SK-N-SH treated with all-trans-retinoic acid at 6 μM for 48 hours (cell line): Measurements from ENCODE around the gene GPRC6A.

Experiments used
- ATAC-seq: fragments of 200-7000 bp; cut with Tn5 transposase; 3 replicates; pipeline ENCODE4 v1.9.1; 2020; ENCODE audit warnings: mild to moderate bottlenecking, moderate library complexity
- ARNTL ChIP-seq: fragments of 450-650 bp; formaldehyde crosslinking; IDR thresholded peaks from 2 replicates; pipeline ENCODE4 v1.5.0; 2020; ENCODE audit warnings: low read depth, mild to moderate bottlenecking, moderate library complexity, borderline replicate concordance
- BACH2 ChIP-seq: fragments of 250-450 bp; sonication (Bioruptor Pico); IDR thresholded peaks from 2 replicates; pipeline ENCODE4 v1.9.0; 2021; ENCODE audit warnings: mild to moderate bottlenecking, borderline replicate concordance
- CREB5 ChIP-seq: fragments of 250-450 bp; sonication (Bioruptor Pico); IDR thresholded peaks from 2 replicates; pipeline ENCODE4 v1.5.1; 2020; ENCODE audit warnings: low read depth, mild to moderate bottlenecking, moderate library complexity
- CSDC2 ChIP-seq: fragments of 250-450 bp; sonication (Bioruptor Pico); IDR thresholded peaks from 2 replicates; pipeline ENCODE4 v1.5.0; 2020; ENCODE audit warnings: mild to moderate bottlenecking, moderate library complexity
- CSRNP3 ChIP-seq: fragments of 250-450 bp; sonication (Bioruptor Pico); IDR thresholded peaks from 2 replicates; pipeline ENCODE4 v1.5.1; 2021; ENCODE audit warnings: mild to moderate bottlenecking, moderate library complexity
- ESRRG ChIP-seq: fragments of 250-450 bp; sonication (Bioruptor Pico); IDR thresholded peaks from 2 replicates; pipeline ENCODE4 v1.6.1; 2021; ENCODE audit warnings: mild to moderate bottlenecking
- GLIS3 ChIP-seq: fragments of 250-450 bp; sonication (Bioruptor Pico); IDR thresholded peaks from 2 replicates; pipeline ENCODE4 v1.5.0; 2020; ENCODE audit warnings: mild to moderate bottlenecking, moderate library complexity
- ISL1 ChIP-seq: fragments of 250-450 bp; sonication (Bioruptor Pico); IDR thresholded peaks from 2 replicates; pipeline ENCODE4 v2.1.2; 2022; ENCODE audit warnings: mild to moderate bottlenecking, moderate library complexity
- OSR1 ChIP-seq: fragments of 250-450 bp; sonication (Bioruptor Pico); IDR thresholded peaks from 2 replicates; pipeline ENCODE4 v1.8.0; 2022; ENCODE audit warnings: moderate library complexity, mild to moderate bottlenecking, inconsistent platforms
- PATZ1 ChIP-seq: fragments of 250-450 bp; sonication (Bioruptor Pico); IDR thresholded peaks from 2 replicates; pipeline ENCODE4 v1.8.0; 2020; ENCODE audit warnings: mild to moderate bottlenecking, moderate library complexity, borderline replicate concordance
- POU6F1 ChIP-seq: fragments of 250-450 bp; sonication (Bioruptor Pico); IDR thresholded peaks from 2 replicates; pipeline ENCODE4 v1.8.0; 2021; ENCODE audit warnings: low read depth, mild to moderate bottlenecking, moderate library complexity, borderline replicate concordance
- RARB ChIP-seq: fragments of 250-450 bp; sonication (Bioruptor Pico); IDR thresholded peaks from 2 replicates; pipeline ENCODE4 v1.8.0; 2021; ENCODE audit warnings: mild to moderate bottlenecking, moderate library complexity
- SNAI2 ChIP-seq: fragments of 250-450 bp; sonication (Bioruptor Pico); IDR thresholded peaks from 2 replicates; pipeline ENCODE4 v1.5.0; 2020; ENCODE audit warnings: mild to moderate bottlenecking, moderate library complexity
- TCF4 ChIP-seq: fragments of 250-450 bp; sonication (Bioruptor Pico); IDR thresholded peaks from 2 replicates; pipeline ENCODE4 v1.8.0; 2021; ENCODE audit warnings: mild to moderate bottlenecking, moderate library complexity, borderline replicate concordance
- TOX ChIP-seq: fragments of 250-450 bp; sonication (Bioruptor Pico); IDR thresholded peaks from 2 replicates; pipeline ENCODE4 v1.8.0; 2021; ENCODE audit warnings: mild to moderate bottlenecking, moderate library complexity, borderline replicate concordance
- TSHZ2 ChIP-seq: fragments of 250-450 bp; sonication (Bioruptor Pico); IDR thresholded peaks from 2 replicates; pipeline ENCODE4 v1.5.0; 2020; ENCODE audit warnings: mild to moderate bottlenecking, moderate library complexity
- ZC3H10 ChIP-seq: fragments of 250-450 bp; sonication (Bioruptor Pico); IDR thresholded peaks from 2 replicates; pipeline ENCODE4 v1.5.1; 2021; ENCODE audit warnings: mild to moderate bottlenecking, moderate library complexity
- ZFP30 ChIP-seq: fragments of 450-650 bp; formaldehyde crosslinking; IDR thresholded peaks from 2 replicates; pipeline ENCODE4 v1.5.0; 2022; ENCODE audit warnings: mild to moderate bottlenecking, moderate library complexity
- ZNF565 ChIP-seq: fragments of 450-650 bp; formaldehyde crosslinking; conservative IDR thresholded peaks from 2 replicates; pipeline ENCODE4 v1.5.0; 2020; ENCODE audit warnings: low read depth, mild to moderate bottlenecking, moderate library complexity
- ZNF70 ChIP-seq: fragments of 450-650 bp; formaldehyde crosslinking; IDR thresholded peaks from 2 replicates; pipeline ENCODE4 v1.5.0; 2020; ENCODE audit warnings: mild to moderate bottlenecking, moderate library complexity
- ZNF8 ChIP-seq: fragments of 450-650 bp; formaldehyde crosslinking; IDR thresholded peaks from 2 replicates; pipeline ENCODE4 v1.5.0; 2020; ENCODE audit warnings: mild to moderate bottlenecking, moderate library complexity

Gene GPRC6A

GRCh38 chr6:116828983-116829382, at the start of gene GPRC6A:
TSS of gene GPRC6A (minus strand) at chr6:116829083. CDS start at chr6:116829013, 70 bp downstream.
- TF ChIP-seq ISL1 (CRISPR knock-in tag) (no peak), ZNF8 (CRISPR knock-in tag) (no peak), TOX (no peak), ARNTL (no peak), SNAI2 (no peak), TCF4 (no peak), ZFP30 (CRISPR knock-in tag) (no peak), PATZ1 (no peak), ESRRG (no peak), RARB (CRISPR knock-in tag) (no peak), GLIS3 (CRISPR knock-in tag) (no peak), POU6F1 (CRISPR knock-in tag) (no peak), CSDC2 (no peak), OSR1 (CRISPR knock-in tag) (no peak), BACH2 (CRISPR knock-in tag) (no peak), ZNF565 (CRISPR knock-in tag) (no peak), TSHZ2 (CRISPR knock-in tag) (no peak), ZC3H10 (no peak)
- no peak for ATAC-seq

GRCh38 chr6:116877743-116878142, 48.9 kb upstream of the GPRC6A start:
- ATAC-seq, result no peak
- no peak for TF ChIP-seq GLIS3 (CRISPR knock-in tag)
- TF ChIP-seq TOX, result no peak

- TF ChIP-seq CREB5 (CRISPR knock-in tag) (no peak), ARNTL (no peak), TOX (no peak), CSRNP3 (CRISPR knock-in tag) (no peak), OSR1 (CRISPR knock-in tag) (no peak), PATZ1 (no peak), ZNF70 (no peak), ZFP30 (CRISPR knock-in tag) (no peak)
- ATAC-seq, result peak; percentile 36
These were observed 48.0 kb upstream of the GPRC6A start, which contains the start of gene RFX6 for GRCh38 chr6:116876635-116877611. TSS of gene RFX6 (plus strand) at chr6:116877242. CDS start at chr6:116877276, 34 bp downstream.
